Mucosa of rectum (tissue), 2 donors: ENCODE results near the gene ADNP.
A peak's percentile ranks its signal among the peaks of the same experiment; 100 is the strongest.

Source experiments
- H3K27ac ChIP-seq, 2 donors: one replicate each; pipeline ENCODE4 v1.7.0; 2013; ENCODE audit warnings: inconsistent platforms in 2 of 2, low read depth in 2 of 2, low read length in 2 of 2
- H3K27me3 ChIP-seq, 2 donors: one replicate each; pipeline ENCODE4 v1.7.0; 2013; ENCODE audit warnings: low read length in 2 of 2; ENCODE audit not compliant: control insufficient read depth in 2 of 2, insufficient read depth in 2 of 2
- H3K36me3 ChIP-seq, 2 donors: one replicate each; pipeline ENCODE4 v1.7.0; 2013; ENCODE audit warnings: low read length in 2 of 2; ENCODE audit not compliant: control insufficient read depth in 2 of 2, insufficient read depth in 2 of 2
- H3K4me1 ChIP-seq, 2 donors: one replicate each; pipeline ENCODE4 v1.7.0; 2013; ENCODE audit warnings: low read length in 2 of 2, mild to moderate bottlenecking in 1 of 2; ENCODE audit not compliant: control insufficient read depth in 2 of 2, insufficient read depth in 2 of 2
- H3K4me3 ChIP-seq, 2 donors: one replicate each; pipeline ENCODE4 v1.7.0; 2013; ENCODE audit warnings: low read length in 2 of 2
- H3K9ac ChIP-seq, 2 donors: one replicate each; pipeline ENCODE4 v1.7.0; 2013; ENCODE audit warnings: low read length in 2 of 2, low read depth in 1 of 2, mild to moderate bottlenecking in 1 of 2
- H3K9me3 ChIP-seq, 2 donors: one replicate each; pipeline ENCODE4 v1.7.0; 2013; ENCODE audit warnings: low read length in 2 of 2; ENCODE audit not compliant: control insufficient read depth in 2 of 2
- donor health status: healthy.
- donor health status: Normal muscosa, but diverticular disease.

The ADNP gene

GRCh38 chr20:50932691-50933280 is 1.5 kb upstream of the ADNP start:
- no peaks in the 10 kb centered on the region for H3K27me3 ChIP-seq
- H3K36me3 ChIP-seq, result peaks cover 27 to 38% of the 10 kb centered on the region in 2 donors
- H3K4me3 ChIP-seq, result no peak overlapping the region
- H3K4me1 ChIP-seq, result peaks cover 20 to 21% of the 10 kb centered on the region in 2 donors
- no peaks in the 10 kb centered on the region for H3K9me3 ChIP-seq
- no peak overlapping the region for H3K9ac ChIP-seq
- no peak overlapping the region for H3K27ac ChIP-seq

GRCh38 chr20:50932016-50932485 is 814 bp upstream of the ADNP start:
- H3K36me3 ChIP-seq, result peaks cover 27 to 35% of the 10 kb centered on the region in 2 donors
- peaks cover 20 to 21% of the 10 kb centered on the region in 2 donors for H3K4me1 ChIP-seq
- no peaks in the 10 kb centered on the region for H3K27me3 ChIP-seq
- H3K9me3 ChIP-seq, result no peaks in the 10 kb centered on the region
- H3K27ac ChIP-seq, result peak overlapping the region; percentile 97 to 99
- H3K9ac ChIP-seq, result peak overlapping the region; percentile 65 to 85
- H3K4me3 ChIP-seq, result peak overlapping the region; percentile 78 to 80

- Histone ChIP-seq H3K9ac (peak overlapping the region; percentile 68 to 85), H3K36me3 (peaks cover 22 to 31% of the 10 kb centered on the region in 2 donors), H3K4me1 (peaks cover 20 to 21% of the 10 kb centered on the region in 2 donors), H3K27ac (peak overlapping the region; percentile 97 to 99), H3K27me3 (no peaks in the 10 kb centered on the region), H3K9me3 (no peaks in the 10 kb centered on the region), H3K4me3 (peak overlapping the region; percentile 78 to 80)
Measured at GRCh38 chr20:50930976-50931305, 296 bp downstream of the ADNP start.

- peaks cover 20 to 21% of the 10 kb centered on the region in 2 donors for H3K4me1 ChIP-seq
- H3K4me3 ChIP-seq, result peak overlapping the region; percentile 87 to 93
- peak overlapping the region; percentile 70 to 97 for H3K27ac ChIP-seq
- H3K36me3 ChIP-seq, result peaks cover 16 to 29% of the 10 kb centered on the region in 2 donors
- no peaks in the 10 kb centered on the region for H3K27me3 ChIP-seq
- peak overlapping the region; percentile 73 to 85 for H3K9ac ChIP-seq
- no peaks in the 10 kb centered on the region for H3K9me3 ChIP-seq
Measured at GRCh38 chr20:50930139-50930975, 880 bp downstream of the ADNP start.

GRCh38 chr20:50929299-50930138 is 1.7 kb downstream of the ADNP start:
- Histone ChIP-seq H3K9me3 (no peaks in the 10 kb centered on the region), H3K27me3 (no peaks in the 10 kb centered on the region), H3K4me1 (peaks cover 20 to 21% of the 10 kb centered on the region in 2 donors), H3K36me3 (peaks cover 8 to 21% of the 10 kb centered on the region in 2 donors), H3K27ac (peak overlapping the region; percentile 61 to 70), H3K9ac (peak overlapping the region; percentile 73 to 76), H3K4me3 (peak overlapping the region; percentile 87 to 93)

- Histone ChIP-seq H3K36me3 (peaks cover 5 to 16% of the 10 kb centered on the region in 2 donors), H3K9me3 (no peaks in the 10 kb centered on the region), H3K4me3 (no peak overlapping the region), H3K27ac (no peak overlapping the region), H3K4me1 (peaks cover 20 to 21% of the 10 kb centered on the region in 2 donors), H3K27me3 (no peaks in the 10 kb centered on the region), H3K9ac (no peak overlapping the region)
Measured at GRCh38 chr20:50928469-50928868, 2.8 kb downstream of the ADNP start.

GRCh38 chr20:50926530-50926929 is 4.7 kb downstream of the ADNP start:
- H3K4me1 ChIP-seq, result peaks cover 16% of the 10 kb centered on the region in 2 donors
- peaks cover 5 to 19% of the 10 kb centered on the region in 2 donors for H3K36me3 ChIP-seq
- H3K4me3 ChIP-seq, result no peak overlapping the region
- H3K9me3 ChIP-seq, result no peaks in the 10 kb centered on the region
- H3K27me3 ChIP-seq, result no peaks in the 10 kb centered on the region
- H3K27ac ChIP-seq, result no peak overlapping the region
- H3K9ac ChIP-seq, result no peak overlapping the region

GRCh38 chr20:50924261-50924920 is 6.8 kb downstream of the ADNP start:
- H3K9me3 ChIP-seq, result no peaks in the 10 kb centered on the region
- H3K4me1 ChIP-seq, result peaks cover 11% of the 10 kb centered on the region in 2 donors
- no peaks in the 10 kb centered on the region for H3K27me3 ChIP-seq
- no peak overlapping the region for H3K4me3 ChIP-seq
- H3K9ac ChIP-seq, result no peak overlapping the region
- H3K27ac ChIP-seq, result no peak overlapping the region
- peaks cover 5 to 19% of the 10 kb centered on the region in 2 donors for H3K36me3 ChIP-seq

GRCh38 chr20:50921803-50922501 is 9.3 kb downstream of the ADNP start:
- H3K9ac ChIP-seq, result no peak overlapping the region

More at GRCh38 chr20:50921803-50922501, 9.3 kb downstream of the ADNP start:
- Histone ChIP-seq H3K4me1 (no peaks in the 10 kb centered on the region), H3K36me3 (peaks cover 0 to 10% of the 10 kb centered on the region in 2 donors), H3K9me3 (no peaks in the 10 kb centered on the region), H3K27me3 (no peaks in the 10 kb centered on the region), H3K27ac (no peak overlapping the region), H3K4me3 (no peak overlapping the region)
